Right lobe of liver (tissue), 4 donors: ENCODE data around the gene HERC3.

Experiments
- CTCF ChIP-seq, 4 donors: fragments of 200-600 bp in 3 of 4; fragments of 450-650 bp in 1 of 4; IDR thresholded peaks; one replicate each; pipeline versions ENCODE4 v1.5.1 to v1.8.0; 2016 to 2022; ENCODE audit warnings: antibody characterized with exemption in 4 of 4, mild to moderate bottlenecking in 2 of 4
- POLR2A ChIP-seq: fragments of 450-650 bp; IDR thresholded peaks from one replicate; pipeline ENCODE4 v1.6.1; 2017; ENCODE audit warnings: antibody characterized with exemption, mild to moderate bottlenecking
- donor health status: DM: no; HTN: no; CAD: no.
- donor health status: DM: no; HTN: no; CAD: no.
- donor health status: DM: no; HTN: yes; CAD: no.

- TF ChIP-seq CTCF (IDR thresholded peaks at IDR 0.05): no peak
- TF ChIP-seq POLR2A: no peak
Measured at GRCh38 chr4:88610771-88611170, 18.5 kb downstream of the HERC3 start.
